Activated CD8-positive, alpha-beta memory T cell treated with anti-CD3 and anti-CD28 coated beads for 1 hour (primary cell): ENCODE results near the gene ABTB2.

ENCODE experiments used
- DNase-seq, 2 donors: peaks; one replicate each; pipeline ENCODE4 v3.0.0-alpha.2; 2020; ENCODE audit warnings: low read depth in 1 of 2; ENCODE audit errors: extremely low read depth in 1 of 2

The ABTB2 gene

GRCh38 chr11:34296412-34296811, 61.4 kb downstream of the ABTB2 start:
- DNase-seq, result no peak

- no peak for DNase-seq
Measured at GRCh38 chr11:34292546-34292945, 65.3 kb downstream of the ABTB2 start.

- DNase-seq, result no peak
Measured at GRCh38 chr11:34292111-34292510, 65.7 kb downstream of the ABTB2 start.

- DNase-seq, result no peak
Measured at GRCh38 chr11:34290926-34291325, 66.9 kb downstream of the ABTB2 start.

- DNase-seq, result no peak
Measured at GRCh38 chr11:34288492-34288891, 69.3 kb downstream of the ABTB2 start.

DNA sequence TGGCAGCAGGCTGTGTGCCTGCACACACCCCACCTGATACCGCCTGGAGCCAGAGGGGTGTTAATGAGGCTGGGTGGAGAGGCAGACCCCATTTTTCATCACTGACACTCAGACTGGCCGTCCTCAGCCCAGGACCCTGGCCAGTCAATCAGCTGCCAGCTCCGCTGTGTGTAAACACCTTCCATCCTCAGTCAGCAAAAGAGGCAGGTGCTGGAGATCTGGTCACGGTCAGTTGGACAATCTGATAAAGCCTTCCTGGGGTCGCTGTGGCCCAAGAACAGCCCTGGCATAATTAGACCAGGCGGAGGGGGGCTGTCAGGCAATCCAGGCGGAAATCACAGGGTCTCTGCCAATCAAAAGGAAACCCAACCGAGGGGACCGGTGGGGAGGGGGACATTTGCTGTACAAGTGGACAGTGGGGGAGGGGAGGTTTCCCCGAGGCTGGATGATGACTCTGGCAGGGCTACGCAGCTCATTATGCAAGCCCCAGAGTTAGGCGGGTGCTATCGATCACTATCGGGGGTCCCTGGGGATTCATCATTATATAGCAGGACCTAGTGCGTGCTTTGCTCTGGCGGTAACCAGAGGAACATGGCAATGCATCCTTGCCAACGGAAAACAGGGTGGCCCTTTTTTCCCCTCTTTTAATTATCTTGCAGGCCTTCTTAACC, 72.9 kb downstream of the ABTB2 start:
- no peak for DNase-seq

- no peak for DNase-seq
Measured at GRCh38 chr11:34284156-34284555, 73.7 kb downstream of the ABTB2 start.

DNA sequence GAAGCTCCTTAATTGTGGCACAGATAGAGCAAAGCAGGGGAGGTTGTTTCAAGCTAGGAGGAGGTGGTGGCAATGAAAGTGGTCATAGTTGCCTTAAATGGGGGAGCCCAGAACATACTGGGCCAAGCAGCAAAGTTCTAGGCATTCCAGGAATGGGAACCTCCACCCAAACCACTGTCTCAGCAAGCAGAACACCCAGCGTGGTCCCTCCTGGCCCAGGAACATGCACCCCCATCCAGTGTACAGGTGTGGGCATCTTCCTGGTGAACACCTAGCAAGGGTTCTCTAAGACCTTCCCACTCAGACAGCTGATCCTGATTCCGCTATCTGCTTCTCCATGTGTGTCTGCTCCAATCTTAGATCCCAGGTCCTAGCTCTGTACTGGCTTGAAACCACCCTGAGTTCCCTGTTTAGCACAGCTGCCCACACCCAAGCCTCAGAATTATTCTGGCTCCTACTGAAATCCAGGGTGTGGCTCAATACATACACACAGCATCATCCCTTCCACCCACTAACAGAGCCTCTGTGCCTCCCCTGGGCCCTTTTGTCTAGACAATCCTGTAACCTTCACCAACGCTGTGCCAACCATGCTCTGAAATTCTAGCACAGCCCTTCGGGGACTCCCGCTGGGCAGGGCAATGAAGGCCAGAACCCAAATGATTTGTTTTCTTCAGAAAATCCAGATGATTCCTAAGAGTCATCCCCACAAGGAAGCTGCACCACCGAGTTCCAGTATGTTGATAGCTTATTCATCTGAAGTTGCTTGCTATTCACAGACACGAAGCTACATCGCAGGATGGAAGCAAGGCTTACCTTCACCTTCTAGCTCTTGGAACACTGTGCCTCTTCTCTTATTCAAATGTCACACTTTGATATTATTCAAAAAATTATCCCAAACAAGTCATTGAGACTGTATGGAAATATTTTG, 76.6 kb downstream of the ABTB2 start:
- DNase-seq, result no peak

DNA sequence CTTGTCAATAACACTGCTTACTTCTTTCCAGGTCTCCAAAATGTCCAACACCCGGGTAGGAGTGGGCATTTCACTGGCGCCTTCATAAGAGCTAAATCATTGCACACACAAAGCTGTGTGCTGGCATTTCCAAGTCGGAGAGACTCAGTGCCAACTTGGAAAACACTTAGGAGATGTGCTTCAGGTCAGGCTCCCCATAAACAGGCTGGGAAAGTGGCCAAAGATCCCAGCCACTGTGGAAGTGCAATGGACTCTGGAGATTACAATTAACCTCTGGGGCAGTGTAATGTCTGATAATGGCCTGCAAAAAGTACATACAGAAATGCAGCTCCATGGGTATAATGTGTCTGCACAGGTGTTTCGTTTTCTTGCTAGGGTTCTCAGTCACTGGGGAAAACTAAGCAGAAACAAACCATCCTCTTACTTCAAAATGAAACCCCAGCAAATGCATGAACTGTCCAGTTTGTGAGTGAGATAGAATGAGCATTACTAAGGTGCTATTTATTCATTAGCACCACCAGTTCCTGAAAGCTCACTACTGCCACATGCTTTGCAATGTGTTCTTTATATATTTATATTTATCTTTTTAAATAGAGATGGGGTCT, 79.0 kb downstream of the ABTB2 start:
- DNase-seq, result no peak

GRCh38 chr11:34278175-34278574, 79.6 kb downstream of the ABTB2 start:
- no peak for DNase-seq

DNA sequence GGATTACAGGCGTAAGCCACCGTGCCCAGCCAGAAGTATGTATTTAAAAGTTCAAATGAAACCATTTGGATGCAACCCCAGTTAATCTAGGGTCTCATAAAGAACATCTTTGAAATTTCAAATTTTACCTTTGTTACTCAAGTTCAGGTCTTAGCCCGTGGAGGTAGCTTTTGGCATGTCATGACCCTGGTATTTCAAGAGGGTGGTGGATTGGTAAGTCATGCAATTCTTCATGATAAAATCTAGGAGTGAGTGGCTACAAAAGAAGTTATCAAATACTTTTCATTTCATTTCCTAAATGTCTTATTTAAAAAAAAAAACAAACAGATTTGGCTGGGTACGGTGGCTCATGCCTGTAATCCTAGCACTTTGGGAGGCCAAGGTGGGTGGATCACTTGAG, 80.6 kb downstream of the ABTB2 start:
- no peak for DNase-seq

DNA sequence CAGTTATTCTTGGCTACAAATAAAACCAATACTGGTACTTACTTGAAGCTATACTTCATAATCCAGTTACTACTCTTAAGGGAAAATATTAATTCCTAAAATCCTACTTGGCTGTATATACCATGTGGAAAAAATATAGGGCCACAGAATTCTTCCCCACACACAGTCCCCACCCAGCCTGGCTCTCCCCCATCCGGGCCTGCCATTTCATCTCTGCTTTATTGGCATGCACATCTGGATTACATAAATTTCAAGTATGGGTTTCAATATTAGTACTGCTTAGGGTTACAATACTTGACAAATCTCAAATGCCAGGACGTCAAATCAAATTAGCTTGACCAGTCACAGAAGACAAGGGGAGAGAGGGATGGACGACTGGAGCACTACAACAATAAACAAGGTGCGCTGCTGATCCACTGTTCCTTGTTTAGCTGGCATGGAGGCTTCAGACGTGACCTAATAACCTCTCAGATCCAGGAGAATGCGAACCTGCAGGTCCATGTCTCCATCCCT, 81.4 kb downstream of the ABTB2 start:
- DNase-seq, result no peak

GRCh38 chr11:34275486-34275885, 82.3 kb downstream of the ABTB2 start:
- DNase-seq, result no peak

DNA sequence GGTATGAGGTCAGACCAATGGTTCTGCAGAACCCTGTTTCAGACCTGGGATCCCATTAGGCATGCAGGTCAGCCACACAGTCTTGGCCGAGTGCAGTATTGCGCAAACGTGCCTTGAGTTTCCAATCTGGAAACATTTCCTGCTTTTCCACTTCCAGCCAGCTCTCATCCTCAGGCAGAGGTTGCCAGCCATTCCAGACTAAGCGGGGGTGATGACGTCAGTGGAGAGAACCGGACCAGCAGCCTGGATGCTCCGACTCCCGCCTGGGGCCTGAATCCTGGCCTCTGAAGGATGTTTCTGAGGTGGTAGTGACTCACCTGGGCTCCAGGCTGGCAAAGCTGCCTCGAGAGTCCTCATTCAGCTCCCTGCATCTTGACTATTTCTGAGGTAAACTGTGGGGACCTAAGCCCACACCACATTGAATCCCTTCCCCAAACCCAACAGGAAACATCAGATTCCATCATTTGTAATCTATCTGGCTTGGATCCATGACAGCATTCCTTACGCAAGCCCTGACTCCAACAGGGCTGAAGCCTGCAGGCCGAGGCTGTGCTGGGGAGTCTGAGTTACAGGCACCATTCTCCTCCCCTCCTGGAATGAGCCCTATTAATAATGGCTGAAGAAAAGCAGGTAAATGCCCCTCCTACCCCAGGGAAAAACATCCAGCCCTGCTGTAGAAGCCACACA, 83.0 kb downstream of the ABTB2 start:
- DNase-seq, result no peak

- DNase-seq, result no peak
Measured at GRCh38 chr11:34273099-34273498, 84.7 kb downstream of the ABTB2 start.

DNA sequence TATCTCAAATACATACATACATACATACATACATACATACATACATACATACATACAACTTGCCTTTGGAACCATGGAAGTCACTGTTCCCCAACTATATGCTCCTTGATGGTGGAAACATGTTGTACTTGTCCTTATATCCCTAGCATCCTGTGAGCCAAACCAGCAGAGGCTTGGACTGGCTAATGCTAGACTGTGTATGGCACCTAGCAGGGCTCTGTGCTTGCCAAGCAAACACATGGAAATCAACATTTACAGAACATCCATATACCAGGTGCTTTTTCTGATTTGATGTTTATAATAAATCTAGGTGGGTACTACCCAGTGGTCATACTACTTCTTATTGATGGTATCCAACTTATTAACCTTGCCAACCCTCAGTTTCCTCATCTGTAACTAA, 86.1 kb downstream of the ABTB2 start:
- DNase-seq, result no peak

DNA sequence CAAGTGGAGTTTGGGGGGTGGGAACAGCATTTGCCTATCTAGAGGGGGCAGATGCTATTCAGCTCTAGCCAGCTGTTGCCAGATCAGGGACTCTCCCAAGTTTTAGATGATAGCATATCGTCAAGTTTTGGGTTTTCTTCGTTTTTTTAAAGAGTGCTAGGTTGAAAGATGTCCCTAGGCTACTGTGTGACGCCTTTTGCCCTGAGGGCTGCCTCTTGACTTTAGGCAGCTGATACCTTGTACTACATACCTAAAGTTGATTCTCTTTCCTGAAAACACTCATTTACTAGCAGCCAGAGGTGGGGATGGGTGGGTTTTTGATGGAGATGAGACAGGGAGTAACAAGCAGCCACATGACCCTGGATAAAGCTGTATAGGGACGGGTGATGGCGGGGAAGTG, 87.1 kb downstream of the ABTB2 start:
- DNase-seq, result no peak

- no peak for DNase-seq
Measured at GRCh38 chr11:34269694-34270245, 88.0 kb downstream of the ABTB2 start.

DNA sequence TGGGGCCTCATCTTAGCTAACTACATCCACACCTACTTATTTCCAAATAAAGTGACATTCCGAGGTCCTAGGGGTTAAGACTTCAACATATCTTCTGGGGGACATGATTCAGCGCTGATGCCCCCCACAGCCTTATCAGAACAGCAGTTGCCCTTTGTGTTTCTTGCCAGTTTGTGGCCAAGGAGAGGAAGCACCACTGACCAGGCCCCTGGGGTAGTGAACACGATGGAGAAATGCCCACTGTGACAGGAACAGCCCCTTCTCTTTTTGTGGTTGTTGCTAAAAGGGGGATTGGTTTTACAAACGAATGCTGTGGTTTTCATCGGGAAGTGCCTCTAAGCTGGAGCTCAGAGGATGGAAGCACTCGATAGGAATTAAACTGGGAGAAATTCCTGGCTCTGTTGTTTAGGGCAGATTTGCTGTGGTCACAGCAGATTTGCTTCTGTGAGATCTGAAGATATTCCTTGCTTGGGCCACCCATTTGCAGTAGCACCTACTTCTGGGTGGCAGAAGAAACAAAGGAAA, 88.8 kb downstream of the ABTB2 start:
- no peak for DNase-seq

- no peak for DNase-seq
Measured at GRCh38 chr11:34267417-34267816, 90.4 kb downstream of the ABTB2 start.

DNA sequence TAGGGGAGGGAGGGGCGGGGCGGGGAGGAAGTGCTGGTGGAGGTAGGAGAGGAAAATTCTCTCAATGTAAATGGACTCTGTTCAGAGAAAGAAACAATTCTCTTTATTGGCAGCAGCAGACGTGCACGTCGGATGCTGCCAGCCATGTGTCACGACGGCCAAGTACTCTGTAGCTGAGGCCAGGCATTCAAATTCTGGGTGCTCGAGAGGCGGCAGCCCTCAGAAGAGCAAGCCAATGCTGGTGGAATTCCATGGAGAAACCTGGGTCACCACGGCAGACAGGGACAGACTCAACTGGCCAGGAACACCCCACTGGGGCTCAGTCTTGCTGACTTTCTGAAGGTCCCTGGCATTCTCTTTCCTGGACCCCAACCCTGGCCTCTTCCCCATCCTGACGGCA, 90.8 kb downstream of the ABTB2 start:
- no peak for DNase-seq
